HG02798 (cell line): Measurements from ENCODE around the gene STOML1.

ENCODE experiments used
- ATAC-seq: cut with Tn5 transposase; IDR thresholded peaks from one replicate; pipeline ENCODE4 v1.9.1; 2021; ENCODE audit warnings: mild to moderate bottlenecking; ENCODE audit not compliant: unreplicated experiment, poor library complexity

STOML1 gene

GRCh38 chr15:73991726-73992593 is at the start of gene STOML1:
TSS of gene STOML1 (minus strand) at chr15:73992295. CDS start at chr15:73992223, 72 bp downstream.
- peak; percentile 86 for ATAC-seq

- no peak for ATAC-seq
Measured at GRCh38 chr15:74041311-74041756, 49.2 kb upstream of the STOML1 start.

GRCh38 chr15:74040109-74040850 is 48.2 kb upstream of the STOML1 start:
- ATAC-seq: no peak

- ATAC-seq: no peak
Measured at GRCh38 chr15:74039656-74040010, 47.5 kb upstream of the STOML1 start.

GRCh38 chr15:74038707-74039655 is 46.9 kb upstream of the STOML1 start:
- ATAC-seq: no peak

- no peak for ATAC-seq
Measured at GRCh38 chr15:74037171-74038117, 45.3 kb upstream of the STOML1 start.

GRCh38 chr15:74036271-74037170 is 44.4 kb upstream of the STOML1 start:
- no peak for ATAC-seq

- ATAC-seq: no peak
Measured at GRCh38 chr15:74035121-74036017, 43.3 kb upstream of the STOML1 start.

GRCh38 chr15:74034206-74034755 is 42.2 kb upstream of the STOML1 start:
- no peak for ATAC-seq

GRCh38 chr15:74032606-74033561 is 40.8 kb upstream of the STOML1 start:
- ATAC-seq: no peak

GRCh38 chr15:74032046-74032445 is 40.0 kb upstream of the STOML1 start:
- ATAC-seq: no peak

- ATAC-seq: no peak
Measured at GRCh38 chr15:74028646-74029045, 36.6 kb upstream of the STOML1 start.

- ATAC-seq: no peak
Measured at GRCh38 chr15:74027688-74028087, 35.6 kb upstream of the STOML1 start.

GRCh38 chr15:74025436-74025835 is 33.3 kb upstream of the STOML1 start:
- ATAC-seq: no peak

- no peak for ATAC-seq
Measured at GRCh38 chr15:74024687-74025086, 32.6 kb upstream of the STOML1 start.
